Vagina (tissue), 2 donors: Measurements from ENCODE around the gene DBI. TPM values are rescaled to one million over a fixed set of nuclear protein-coding genes. Genes with fewer than 3 reads are reported as not detected.

ENCODE experiments used
- DNase-seq, 2 donors: peaks; one replicate each; pipeline ENCODE4 v3.0.0-alpha.2; 2017; ENCODE audit errors: extremely low spot score in 2 of 2
- H3K27ac ChIP-seq: fragments of 200-600 bp; sonication (generic); one replicate; pipeline ENCODE4 v1.5.1; 2019
- H3K27me3 ChIP-seq: fragments of 200-600 bp; sonication (generic); one replicate; pipeline ENCODE4 v1.5.1; 2019
- H3K36me3 ChIP-seq, 2 donors: fragments of 200-600 bp; sonication (generic); one replicate each; pipeline ENCODE4 v1.5.1; 2017 to 2019
- H3K4me1 ChIP-seq: fragments of 200-600 bp; sonication (generic); one replicate; pipeline ENCODE4 v1.5.1; 2019
- H3K4me3 ChIP-seq, 2 donors: fragments of 200-600 bp; sonication (generic); 1 replicate in 1 of 2; 2 replicates in 1 of 2; pipeline ENCODE4 v1.5.1; 2016 to 2019
- H3K9me3 ChIP-seq: fragments of 200-600 bp; sonication (generic); one replicate; pipeline ENCODE4 v1.5.1; 2019
- CTCF ChIP-seq, 3 experiments: fragments of 450-650 bp in 2 of 3; fragments of 200-600 bp in 1 of 3; sonication (generic) in 1 of 3; IDR thresholded peaks; one replicate each; pipeline ENCODE4 v1.5.1; 2017 to 2019; ENCODE audit warnings: antibody characterized with exemption in 3 of 3, mild to moderate bottlenecking in 2 of 3, moderate library complexity in 2 of 3
- POLR2A ChIP-seq, 2 donors: fragments of 450-650 bp; IDR thresholded peaks; one replicate each; pipeline ENCODE4 v1.6.1; 2017; ENCODE audit warnings: antibody characterized with exemption in 2 of 2, mild to moderate bottlenecking in 2 of 2, moderate library complexity in 2 of 2
- POLR2AphosphoS5 ChIP-seq, 2 donors: sonication (generic); formaldehyde crosslinking; IDR thresholded peaks; one replicate each; pipeline ENCODE4 v1.9.0; 2017; ENCODE audit warnings: antibody characterized with exemption in 2 of 2, mild to moderate bottlenecking in 2 of 2, low read depth in 1 of 2; ENCODE audit not compliant: insufficient read depth in 1 of 2
- intact Hi-C: fragments of 100-400 bp; cut with DNase I; formaldehyde crosslinking; loops from one replicate; pipeline ENCODE4 v1.15.1; 2023
- total RNA-seq: library from RNA; depleted of rRNA; stranded (reverse); fragments of >200 nt; gene quantifications from one replicate; pipeline ENCODE4 v1.2.3, GENCODE V29; 2016

The DBI gene
- 117 TPM for total RNA-seq

GRCh38 chr2:119366649-119367471 lies at the start of gene DBI, which contains the start of gene C2orf76:
DBI (plus strand) TSS chr2:119366977; CDS start chr2:119367052, 75 bp downstream.
C2orf76 (minus strand) TSS chr2:119366834; CDS start chr2:119339959, 26,875 bp downstream.
- intact Hi-C loops, result no loop called here
- peaks cover 0 to 38% of the 10 kb centered on the region in 2 donors for H3K36me3 ChIP-seq

GRCh38 chr2:119317554-119317953 lies 49.2 kb upstream of the DBI start:
- Histone ChIP-seq H3K9me3 (no peaks in the 10 kb centered on the region), H3K36me3 (no peaks in the 10 kb centered on the region), H3K27me3 (no peaks in the 10 kb centered on the region), H3K4me1 (peaks cover 16% of the 10 kb centered on the region), H3K4me3 (no peak overlapping the region), H3K27ac (no peak overlapping the region)
- DNase-seq, result no peak
- intact Hi-C loops, result no loop called here
- no peak for TF ChIP-seq POLR2AphosphoS5 (IDR thresholded peaks at IDR 0.05; ENCODE audit: insufficient read depth in 1 of 2, low read depth in 1 of 2)
- TF ChIP-seq POLR2A (IDR thresholded peaks at IDR 0.05), result no peak
- no peak for TF ChIP-seq CTCF (IDR thresholded peaks at IDR 0.05)

More at GRCh38 chr2:119366649-119367471, at the start of gene DBI, which contains the start of gene C2orf76:
- DNase-seq, result peak; percentile 99
- Histone ChIP-seq H3K4me1 (peaks cover 35% of the 10 kb centered on the region), H3K4me3 (peak within 1 kb of the TSS; percentile 76 to 95), H3K27ac (peak within 1 kb of the TSS; percentile 86), H3K27me3 (no peaks in the 10 kb centered on the region), H3K9me3 (no peaks in the 10 kb centered on the region)
- peak; percentile 95 to 96 for TF ChIP-seq POLR2AphosphoS5 (IDR thresholded peaks at IDR 0.05; ENCODE audit: insufficient read depth in 1 of 2, low read depth in 1 of 2)
- no peak for TF ChIP-seq CTCF (IDR thresholded peaks at IDR 0.05)
- no peak for TF ChIP-seq POLR2A (IDR thresholded peaks at IDR 0.05)

GRCh38 chr2:119319593-119319992 lies 47.2 kb upstream of the DBI start:
- no peak for DNase-seq
- no peaks in the 10 kb centered on the region for H3K36me3 ChIP-seq
- no peak for TF ChIP-seq CTCF (IDR thresholded peaks at IDR 0.05)
- no peak for TF ChIP-seq POLR2A (IDR thresholded peaks at IDR 0.05)
- TF ChIP-seq POLR2AphosphoS5 (IDR thresholded peaks at IDR 0.05; ENCODE audit: insufficient read depth in 1 of 2, low read depth in 1 of 2), result no peak
- intact Hi-C loops, result no loop called here
- H3K27me3 ChIP-seq, result no peaks in the 10 kb centered on the region
- H3K4me3 ChIP-seq, result no peak overlapping the region
- no peaks in the 10 kb centered on the region for H3K9me3 ChIP-seq
- H3K27ac ChIP-seq, result no peak overlapping the region
- H3K4me1 ChIP-seq, result peaks cover 16% of the 10 kb centered on the region

GRCh38 chr2:119323459-119323858 lies 43.3 kb upstream of the DBI start:
- no peak for DNase-seq
- no peaks in the 10 kb centered on the region for H3K9me3 ChIP-seq
- H3K36me3 ChIP-seq, result no peaks in the 10 kb centered on the region
- no peaks in the 10 kb centered on the region for H3K27me3 ChIP-seq
- intact Hi-C loops, result no loop called here
- TF ChIP-seq CTCF (IDR thresholded peaks at IDR 0.05) (no peak), POLR2AphosphoS5 (IDR thresholded peaks at IDR 0.05; ENCODE audit: insufficient read depth in 1 of 2, low read depth in 1 of 2) (peak in 1 of 2 donors; percentile 41), POLR2A (IDR thresholded peaks at IDR 0.05) (no peak)
- peak overlapping the region; percentile 7 for H3K27ac ChIP-seq
- H3K4me3 ChIP-seq, result no peak overlapping the region
- H3K4me1 ChIP-seq, result peaks cover 4% of the 10 kb centered on the region
